ENCODE data around the gene TRIM13.

GRCh38 chr13:50006426-50007135 lies 9.7 kb downstream of the TRIM13 start:
- TF ChIP-seq EZH2 (IDR thresholded peaks at IDR 0.05; ENCODE audit: insufficient read depth, low read length) (no peak), CTCF (IDR thresholded peaks at IDR 0.05; ENCODE audit: insufficient read depth, low read depth, low read length) (no peak)

Measured in astrocyte (in vitro differentiated cells and primary cell).